HG02798 (cell line): ENCODE data around the gene MMP12.

Source experiments
- ATAC-seq: cut with Tn5 transposase; IDR thresholded peaks from one replicate; pipeline ENCODE4 v1.9.1; 2021; ENCODE audit warnings: mild to moderate bottlenecking; ENCODE audit not compliant: unreplicated experiment, poor library complexity

The MMP12 gene

DNA sequence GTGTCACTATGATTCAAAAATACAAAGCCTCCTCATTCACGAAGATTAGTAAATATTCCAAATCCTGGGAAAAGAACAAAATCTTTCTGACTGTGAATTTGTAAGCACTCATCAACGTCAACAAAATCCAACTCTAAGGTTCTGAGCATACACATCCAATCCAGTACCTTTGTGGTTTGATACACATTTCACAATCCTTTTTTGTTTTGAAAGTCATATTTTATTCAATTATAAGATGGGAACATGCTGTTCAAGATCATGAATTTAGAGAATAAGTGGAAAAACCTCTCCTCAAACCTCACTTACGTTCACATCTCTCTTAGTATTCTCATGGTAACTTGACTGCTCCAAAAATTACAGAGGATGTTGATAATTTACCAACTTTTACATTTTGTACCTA, 21.7 kb downstream of the MMP12 start:
- ATAC-seq: no peak

DNA sequence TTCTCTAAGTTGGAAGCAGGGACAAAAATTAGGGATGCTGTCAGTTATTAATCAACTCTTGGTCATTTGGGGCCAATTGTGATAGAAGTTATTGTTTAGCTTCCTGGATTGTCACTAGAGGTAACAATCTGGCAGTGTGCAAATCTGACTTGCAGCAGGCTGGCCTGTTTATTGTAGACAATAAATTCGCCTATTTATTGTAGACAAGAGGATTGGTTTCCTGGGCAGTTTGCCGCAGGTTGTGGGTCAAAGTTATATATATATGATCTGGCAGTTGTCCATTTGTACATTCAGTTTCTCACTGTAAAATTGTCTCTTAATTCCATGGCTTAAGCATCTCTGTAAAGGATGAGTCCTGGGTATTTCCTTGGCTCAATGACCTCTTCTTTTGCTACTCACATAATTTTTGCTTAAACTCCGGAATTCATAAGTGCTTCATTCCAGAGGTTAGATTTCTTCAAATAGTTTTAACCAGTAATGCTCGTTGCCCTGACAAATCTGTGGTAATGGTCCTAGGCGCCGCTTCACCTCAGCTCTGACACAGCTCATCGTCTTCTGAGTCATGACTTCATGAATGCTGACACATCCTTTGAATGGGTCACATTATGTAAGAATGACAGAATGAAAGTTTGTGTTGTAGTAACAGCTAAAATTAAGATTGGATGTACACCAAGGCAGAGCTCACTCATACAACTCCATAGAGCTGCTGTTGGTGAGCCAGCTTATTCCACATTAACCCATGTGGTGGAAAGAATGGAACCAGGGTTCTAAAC, 23.6 kb downstream of the MMP12 start:
- no peak for ATAC-seq

- ATAC-seq: no peak
Measured at GRCh38 chr11:102849311-102849710, 25.5 kb downstream of the MMP12 start.

DNA sequence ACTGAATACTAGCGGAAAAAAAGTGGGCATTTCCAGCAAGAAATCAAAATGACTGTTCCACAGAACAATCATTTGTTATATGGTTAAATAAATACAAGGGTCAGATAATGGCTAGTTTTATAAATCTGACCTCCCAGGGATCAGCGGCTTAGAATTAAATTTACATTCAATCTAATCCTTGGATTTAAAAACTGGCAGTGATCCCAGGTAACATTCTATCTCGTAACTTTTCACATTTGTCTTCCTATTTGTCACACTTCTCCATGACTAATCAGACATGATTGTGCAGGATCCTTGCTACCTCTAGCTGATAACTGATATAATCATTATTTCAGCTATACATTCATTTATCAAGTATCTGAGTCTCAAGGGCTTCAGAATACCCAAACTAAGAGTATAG, 28.5 kb downstream of the MMP12 start:
- no peak for ATAC-seq

DNA sequence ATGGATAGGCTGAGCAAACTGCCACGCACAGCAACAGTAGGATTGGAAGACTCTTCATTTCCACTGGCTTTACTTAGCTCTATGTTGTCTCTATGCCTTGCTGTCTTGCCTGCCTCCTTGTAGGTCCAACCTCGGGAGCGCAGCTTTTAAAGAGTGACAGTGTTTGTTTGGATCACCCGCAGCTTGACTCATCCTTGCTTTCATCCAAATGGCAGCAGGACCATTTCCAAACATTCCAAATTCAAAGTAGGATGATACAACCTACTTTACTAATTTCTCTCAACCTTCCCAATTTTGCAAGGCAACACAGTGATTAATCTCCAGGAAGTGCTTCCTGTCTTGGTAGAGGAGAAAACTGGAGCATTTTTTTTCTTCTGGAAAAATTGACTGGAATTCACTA, 31.3 kb downstream of the MMP12 start, which contains the start of gene MMP3:
Gene MMP3, minus strand, starts transcription at position 121 of the 400 bp plus-strand sequence. Its CDS starts 63 bp downstream, at position 58.
- ATAC-seq: no peak

- ATAC-seq: no peak
Measured at GRCh38 chr11:102842930-102843329, 31.9 kb downstream of the MMP12 start.

GRCh38 chr11:102840018-102840417, 34.8 kb downstream of the MMP12 start:
- no peak for ATAC-seq

DNA sequence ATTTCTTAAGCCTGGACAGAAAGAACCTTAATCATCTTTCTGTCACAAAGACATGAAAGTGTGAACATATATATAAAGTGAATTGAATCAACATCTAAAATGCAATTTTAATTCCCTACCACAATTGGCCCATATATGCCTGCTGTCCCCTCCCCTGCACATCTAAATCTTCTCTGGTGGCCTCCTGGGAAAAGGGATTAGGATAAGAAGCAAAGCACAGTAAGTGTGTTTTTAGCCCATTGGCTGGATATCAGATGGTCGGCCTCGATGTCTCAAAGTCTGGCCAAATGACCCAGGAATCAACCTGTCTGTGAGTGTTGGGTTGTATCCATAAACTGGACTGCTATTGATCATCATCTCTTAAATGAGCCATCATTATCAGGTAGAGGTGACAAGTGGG, 37.1 kb downstream of the MMP12 start:
- no peak for ATAC-seq

- ATAC-seq: no peak
Measured at GRCh38 chr11:102837156-102837555, 37.6 kb downstream of the MMP12 start.

DNA sequence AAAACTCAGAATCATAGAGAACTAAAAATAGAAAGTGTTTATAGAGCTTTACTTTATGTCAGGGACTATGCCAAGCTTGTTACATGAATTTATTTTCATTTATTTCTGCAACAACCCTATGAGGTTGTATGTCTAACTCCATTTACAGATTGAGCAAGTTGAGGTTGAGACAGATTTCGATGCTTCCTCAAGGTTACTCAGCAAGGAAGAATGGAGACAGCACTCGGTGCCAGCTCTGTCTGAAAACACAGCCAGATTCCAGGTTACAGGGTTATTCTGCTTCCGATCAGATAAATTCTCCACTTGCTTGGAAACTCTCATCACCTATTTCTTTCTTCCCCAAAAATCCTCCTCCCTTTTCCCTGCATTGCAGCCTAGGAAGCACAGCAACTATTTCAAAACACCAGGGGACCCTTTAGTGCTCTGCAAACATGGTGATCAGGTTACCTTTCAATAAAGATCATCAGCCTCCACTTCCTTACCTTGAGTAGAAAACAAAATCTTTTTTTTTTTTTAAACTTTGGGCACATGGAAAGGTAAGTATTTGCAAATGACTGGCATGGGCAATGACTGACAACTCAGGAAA, 38.4 kb downstream of the MMP12 start:
- no peak for ATAC-seq

GRCh38 chr11:102833731-102834130, 41.1 kb downstream of the MMP12 start:
- ATAC-seq: no peak

DNA sequence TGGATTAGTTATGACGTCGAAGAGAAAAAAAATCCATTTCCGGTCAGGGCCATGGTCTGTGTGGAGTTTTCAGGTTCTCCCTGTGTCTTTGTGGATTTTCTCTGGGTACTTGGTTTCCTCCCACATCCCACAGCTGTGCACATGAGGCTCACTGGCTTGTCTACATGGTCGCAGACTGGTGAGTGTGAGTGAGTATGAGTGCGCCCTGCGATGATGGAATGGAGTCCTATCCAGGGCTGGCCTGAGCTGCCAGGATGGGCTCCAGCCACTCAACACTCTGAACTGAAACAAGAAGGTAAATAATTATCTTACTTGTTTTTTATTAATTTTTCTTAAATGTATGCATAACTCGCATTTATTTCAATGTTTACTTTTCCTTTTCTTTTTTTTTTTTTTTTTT, 42.2 kb downstream of the MMP12 start:
- ATAC-seq: no peak

- no peak for ATAC-seq
Measured at GRCh38 chr11:102831489-102832440, 43.0 kb downstream of the MMP12 start.

- ATAC-seq: no peak
Measured at GRCh38 chr11:102831128-102831488, 43.7 kb downstream of the MMP12 start.

DNA sequence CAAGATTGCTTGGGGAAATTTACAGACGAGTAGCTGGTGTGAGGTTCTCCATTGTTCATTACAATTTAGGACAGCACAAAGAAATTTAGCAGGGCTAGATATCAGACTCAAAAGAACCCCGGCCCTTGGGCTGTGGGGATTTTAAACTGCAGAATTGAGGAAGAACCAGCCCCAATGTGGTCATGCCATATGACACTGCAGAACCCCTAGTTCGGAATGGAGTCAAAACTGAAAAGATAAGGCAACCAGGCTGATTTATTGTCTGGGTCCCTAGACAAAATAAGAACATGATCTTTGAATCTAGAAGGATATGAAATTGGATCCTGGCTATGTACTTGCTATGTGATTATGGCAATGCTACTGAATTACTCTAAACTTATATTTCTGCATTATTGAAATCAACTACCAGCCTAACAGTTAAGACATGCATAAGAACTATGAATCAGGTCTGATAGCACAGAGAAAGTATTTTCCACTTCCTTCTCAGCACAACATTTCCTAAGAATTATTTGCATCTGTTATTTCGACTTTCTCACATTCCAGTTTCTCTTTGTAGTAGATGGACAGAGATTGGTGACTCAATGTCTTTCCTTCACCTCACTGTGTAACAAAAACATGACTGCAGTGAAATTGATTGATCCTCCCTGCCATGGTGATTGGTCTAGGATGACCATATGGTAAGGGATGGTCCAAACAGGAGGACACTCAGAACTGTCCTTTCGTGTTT, 44.6 kb downstream of the MMP12 start:
- no peak for ATAC-seq

DNA sequence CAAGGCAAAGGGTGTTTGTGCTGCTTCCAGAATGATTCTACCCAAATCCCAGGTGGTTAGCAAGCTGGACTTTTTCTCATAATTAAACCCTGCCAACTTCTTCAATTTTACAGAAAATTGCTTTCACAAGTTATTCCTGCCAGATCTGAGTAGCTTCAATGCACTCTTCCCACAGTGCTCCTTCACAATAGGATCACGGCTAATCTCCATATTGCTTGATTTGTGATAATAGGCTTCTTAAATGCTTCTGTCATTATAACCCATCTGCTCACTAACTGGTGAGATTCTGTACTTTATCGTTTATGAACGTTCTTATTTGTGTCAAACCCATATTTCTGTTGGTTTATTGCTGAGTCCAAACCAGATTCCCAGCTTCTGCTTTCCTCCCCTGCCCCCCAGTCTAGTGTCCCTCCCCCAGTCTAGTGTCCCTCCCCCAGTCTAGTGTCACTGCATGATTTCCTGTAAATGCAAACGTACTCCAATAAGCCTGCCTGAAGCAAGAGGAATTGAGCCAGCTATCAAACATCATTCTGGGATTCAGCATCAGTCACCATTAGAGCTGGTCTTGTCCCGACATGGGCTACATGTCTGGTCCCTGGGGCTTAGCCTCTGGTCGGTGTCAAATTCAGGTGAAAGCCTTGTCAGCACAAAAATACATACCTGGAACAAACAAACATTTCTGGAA, 45.3 kb downstream of the MMP12 start:
- ATAC-seq: no peak

- no peak for ATAC-seq
Measured at GRCh38 chr11:102824556-102824955, 50.2 kb downstream of the MMP12 start.

- ATAC-seq: no peak
Measured at GRCh38 chr11:102819491-102819890, 55.3 kb downstream of the MMP12 start.

DNA sequence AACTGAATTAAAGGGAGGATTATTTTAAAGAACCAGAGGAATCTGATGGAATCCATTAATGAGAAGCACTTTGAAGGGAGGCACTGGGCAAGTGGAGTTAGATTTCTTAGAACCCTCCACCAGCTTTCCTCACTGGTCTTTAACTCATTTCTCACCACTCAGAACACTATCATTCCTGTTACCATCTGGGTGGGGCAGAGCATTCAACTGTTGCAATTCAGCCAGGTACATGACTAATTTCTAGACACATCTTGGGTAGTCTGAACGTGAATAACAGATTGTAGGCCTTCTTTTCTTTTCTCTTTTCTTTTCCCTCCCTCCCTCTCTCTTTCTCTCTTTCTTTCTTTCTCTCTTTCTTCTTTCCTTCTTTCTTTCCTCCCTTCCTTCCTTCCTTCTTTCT, 61.3 kb downstream of the MMP12 start:
- no peak for ATAC-seq
